22Rv1 (cell line): ENCODE results near the gene VMA21.

Experiments used
- ZFX ChIP-seq: fragments of 450-650 bp; IDR thresholded peaks from 2 replicates; pipeline ENCODE4 v1.6.1; 2017; ENCODE audit warnings: antibody characterized with exemption, borderline replicate concordance
- TF ChIP-seq, protein P1 (sequence below): fragments of 450-650 bp; IDR thresholded peaks from 2 replicates; pipeline ENCODE4 v1.5.1; 2017; ENCODE audit warnings: mild to moderate bottlenecking

GRCh38 chrX:151397741-151398070, 700 bp downstream of the VMA21 start:
- TF ChIP-seq, protein P1, sequence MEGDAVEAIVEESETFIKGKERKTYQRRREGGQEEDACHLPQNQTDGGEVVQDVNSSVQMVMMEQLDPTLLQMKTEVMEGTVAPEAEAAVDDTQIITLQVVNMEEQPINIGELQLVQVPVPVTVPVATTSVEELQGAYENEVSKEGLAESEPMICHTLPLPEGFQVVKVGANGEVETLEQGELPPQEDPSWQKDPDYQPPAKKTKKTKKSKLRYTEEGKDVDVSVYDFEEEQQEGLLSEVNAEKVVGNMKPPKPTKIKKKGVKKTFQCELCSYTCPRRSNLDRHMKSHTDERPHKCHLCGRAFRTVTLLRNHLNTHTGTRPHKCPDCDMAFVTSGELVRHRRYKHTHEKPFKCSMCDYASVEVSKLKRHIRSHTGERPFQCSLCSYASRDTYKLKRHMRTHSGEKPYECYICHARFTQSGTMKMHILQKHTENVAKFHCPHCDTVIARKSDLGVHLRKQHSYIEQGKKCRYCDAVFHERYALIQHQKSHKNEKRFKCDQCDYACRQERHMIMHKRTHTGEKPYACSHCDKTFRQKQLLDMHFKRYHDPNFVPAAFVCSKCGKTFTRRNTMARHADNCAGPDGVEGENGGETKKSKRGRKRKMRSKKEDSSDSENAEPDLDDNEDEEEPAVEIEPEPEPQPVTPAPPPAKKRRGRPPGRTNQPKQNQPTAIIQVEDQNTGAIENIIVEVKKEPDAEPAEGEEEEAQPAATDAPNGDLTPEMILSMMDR: no peak
- no peak for TF ChIP-seq ZFX
